Loucy (cell line): Measurements from ENCODE around the gene GPX3.

ENCODE experiments used
- H2AFZ ChIP-seq: fragments of 200-600 bp; sonication (generic); 2 replicates; pipeline ENCODE4 v1.6.0; 2016; ENCODE audit warnings: antibody characterized with exemption, mild to moderate bottlenecking, low read length, moderate library complexity
- H3F3A ChIP-seq: fragments of 200-600 bp; 2 replicates; pipeline ENCODE4 v1.6.0; 2016; ENCODE audit warnings: antibody characterized with exemption, low read depth, mild to moderate bottlenecking
- H3K27me3 ChIP-seq: fragments of 200-600 bp; sonication (generic); 2 replicates; pipeline ENCODE4 v1.6.1; 2014; ENCODE audit warnings: low read length, mild to moderate bottlenecking; ENCODE audit not compliant: insufficient read depth, poor library complexity, severe bottlenecking
- H3K36me3 ChIP-seq: fragments of 200-600 bp; sonication (generic); 2 replicates; pipeline ENCODE4 v1.6.1; 2016; ENCODE audit warnings: low read length; ENCODE audit not compliant: insufficient read depth
- H3K4me1 ChIP-seq: fragments of 200-600 bp; sonication (generic); 2 replicates; pipeline ENCODE4 v1.5.1; 2014; ENCODE audit warnings: low read length, mild to moderate bottlenecking; ENCODE audit not compliant: insufficient read depth, poor library complexity, severe bottlenecking
- H3K4me2 ChIP-seq: fragments of 200-600 bp; sonication (generic); 2 replicates; pipeline ENCODE4 v1.6.0; 2014; ENCODE audit warnings: antibody characterized with exemption, low read length, low read depth, mild to moderate bottlenecking; ENCODE audit not compliant: poor library complexity, severe bottlenecking
- H3K4me3 ChIP-seq: fragments of 200-600 bp; sonication (generic); 2 replicates; pipeline ENCODE4 v1.5.1; 2014; ENCODE audit warnings: low read length, mild to moderate bottlenecking, mixed read lengths; ENCODE audit not compliant: poor library complexity, severe bottlenecking
- H3K79me2 ChIP-seq: fragments of 200-600 bp; sonication (generic); 2 replicates; pipeline ENCODE4 v1.6.1; 2014; ENCODE audit warnings: low read length; ENCODE audit not compliant: insufficient read depth
- H3K9ac ChIP-seq: fragments of 200-600 bp; sonication (generic); 2 replicates; pipeline ENCODE4 v1.6.0; 2014; ENCODE audit warnings: mild to moderate bottlenecking, low read depth, low read length, moderate library complexity; ENCODE audit not compliant: poor library complexity, severe bottlenecking
- H3K9me2 ChIP-seq: fragments of 200-600 bp; sonication (generic); replicated peaks from 2 replicates; pipeline ENCODE4 v1.6.1; 2016; ENCODE audit warnings: low read depth, low read length, mixed read lengths
- H3K9me3 ChIP-seq: fragments of 200-600 bp; sonication (generic); 2 replicates; pipeline ENCODE4 v1.6.1; 2014; ENCODE audit warnings: mild to moderate bottlenecking, antibody characterized with exemption, low read length, low read depth; ENCODE audit not compliant: insufficient read depth
- H4K20me1 ChIP-seq: fragments of 200-600 bp; sonication (generic); 2 replicates; pipeline ENCODE4 v1.6.0; 2014; ENCODE audit warnings: antibody characterized with exemption, low read length, mild to moderate bottlenecking; ENCODE audit not compliant: insufficient read depth, poor library complexity, severe bottlenecking
- CTCF ChIP-seq: fragments of 200-600 bp; sonication (generic); conservative IDR thresholded peaks from 2 replicates; pipeline ENCODE4 v1.5.1; 2014; ENCODE audit warnings: mild to moderate bottlenecking, antibody characterized with exemption, low read length
- EZH2phosphoT487 ChIP-seq: fragments of 200-600 bp; IDR thresholded peaks from 2 replicates; pipeline ENCODE4 v1.6.1; 2018; ENCODE audit warnings: antibody characterized with exemption, mild to moderate bottlenecking, moderate library complexity, borderline replicate concordance

The GPX3 gene

GRCh38 chr5:151030379-151030778 is 10.0 kb downstream of the GPX3 start:
- H3K36me3 ChIP-seq, result peaks cover 72% of the 10 kb centered on the region; the same call in 1 of the 2 replicates
- H3K9me2 ChIP-seq, result no peaks in the 10 kb centered on the region
- H3K27me3 ChIP-seq, result no peaks in the 10 kb centered on the region
- no peaks in the 10 kb centered on the region for H3K9me3 ChIP-seq
- H3K79me2 ChIP-seq, result no peaks in the 10 kb centered on the region
- H3K9ac ChIP-seq, result no peak overlapping the region
- H4K20me1 ChIP-seq, result no peaks in the 10 kb centered on the region
- no peaks in the 10 kb centered on the region for H3F3A ChIP-seq
- no peaks in the 10 kb centered on the region for H3K4me1 ChIP-seq
- no peak for TF ChIP-seq CTCF
- no peak for TF ChIP-seq EZH2phosphoT487
- H3K4me3 ChIP-seq, result no peak overlapping the region
- H3K4me2 ChIP-seq, result no peak overlapping the region
- H2AFZ ChIP-seq, result no peak overlapping the region

DNA sequence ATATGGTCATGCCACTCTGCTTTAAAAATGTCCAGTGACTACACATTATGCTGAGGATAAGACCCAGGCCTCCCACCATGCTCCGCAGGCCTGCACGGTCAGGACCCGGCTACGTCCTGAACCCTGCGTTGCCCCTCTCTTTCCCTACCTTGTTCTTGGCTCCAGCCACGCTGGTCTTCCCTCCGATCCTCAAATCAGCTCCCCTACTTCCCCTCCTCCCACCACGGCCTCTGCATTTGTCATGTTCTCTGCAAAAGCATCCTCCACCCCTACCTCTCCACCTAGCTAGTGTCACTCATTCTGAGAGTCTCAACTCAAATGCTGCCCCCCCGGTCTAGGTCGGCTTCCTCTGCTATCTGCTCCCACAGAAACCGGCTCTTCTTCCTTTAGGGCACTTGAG is 11.2 kb downstream of the GPX3 start:
- Histone ChIP-seq H2AFZ (no peak overlapping the region), H3K4me3 (no peak overlapping the region), H3K9me3 (no peaks in the 10 kb centered on the region), H4K20me1 (no peaks in the 10 kb centered on the region), H3K9me2 (no peaks in the 10 kb centered on the region), H3K9ac (no peak overlapping the region), H3K4me2 (no peak overlapping the region), H3K27me3 (no peaks in the 10 kb centered on the region), H3K4me1 (no peaks in the 10 kb centered on the region), H3K79me2 (no peaks in the 10 kb centered on the region), H3F3A (no peaks in the 10 kb centered on the region), H3K36me3 (peaks cover 83% of the 10 kb centered on the region; the same call in 1 of the 2 replicates)
- TF ChIP-seq EZH2phosphoT487 (no peak), CTCF (no peak)

DNA sequence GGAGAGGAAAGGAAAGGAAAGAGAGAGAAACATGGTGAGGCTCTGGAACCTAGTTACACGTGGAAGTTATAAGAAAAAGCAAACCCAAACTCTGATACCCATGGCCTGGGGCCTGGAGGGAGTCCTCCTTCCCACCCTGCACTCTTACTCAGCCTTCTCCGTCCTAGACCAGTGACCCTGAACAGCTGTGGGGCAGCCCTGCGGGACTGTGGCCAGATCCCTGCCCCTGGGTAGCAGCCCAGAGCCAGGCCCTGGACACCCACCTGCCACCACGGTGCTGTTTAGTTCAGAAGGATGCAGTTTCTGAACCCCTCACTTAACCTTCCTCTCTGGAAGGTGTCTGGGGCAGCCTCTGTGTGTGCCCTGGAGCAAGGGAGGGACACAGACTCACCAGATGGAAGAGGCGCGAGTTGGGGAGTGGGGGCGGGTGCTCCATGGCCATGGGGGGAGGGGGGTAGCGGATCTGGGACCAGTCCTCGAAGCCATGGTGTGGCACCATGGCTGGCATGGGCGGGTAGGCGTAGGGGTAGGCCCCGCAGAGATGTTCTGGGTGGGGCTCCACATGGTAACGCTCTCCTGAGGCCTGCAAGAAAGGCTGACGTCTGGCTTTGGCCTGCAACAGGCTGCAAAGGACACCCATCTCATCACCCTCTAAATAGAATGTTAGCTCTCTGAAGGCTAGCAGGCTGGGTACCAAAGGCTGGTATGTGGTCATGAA is 13.0 kb downstream of the GPX3 start:
- Histone ChIP-seq H4K20me1 (no peaks in the 10 kb centered on the region), H3F3A (no peaks in the 10 kb centered on the region), H3K4me3 (no peak overlapping the region), H2AFZ (no peak overlapping the region), H3K27me3 (no peaks in the 10 kb centered on the region), H3K36me3 (peaks cover 96% of the 10 kb centered on the region; the same call in 1 of the 2 replicates), H3K9me2 (no peaks in the 10 kb centered on the region), H3K4me1 (no peaks in the 10 kb centered on the region), H3K9ac (no peak overlapping the region), H3K79me2 (no peaks in the 10 kb centered on the region), H3K4me2 (no peak overlapping the region), H3K9me3 (no peaks in the 10 kb centered on the region)
- no peak for TF ChIP-seq EZH2phosphoT487
- TF ChIP-seq CTCF, result no peak
